ENCODE results near the gene SLC6A9.

DNA sequence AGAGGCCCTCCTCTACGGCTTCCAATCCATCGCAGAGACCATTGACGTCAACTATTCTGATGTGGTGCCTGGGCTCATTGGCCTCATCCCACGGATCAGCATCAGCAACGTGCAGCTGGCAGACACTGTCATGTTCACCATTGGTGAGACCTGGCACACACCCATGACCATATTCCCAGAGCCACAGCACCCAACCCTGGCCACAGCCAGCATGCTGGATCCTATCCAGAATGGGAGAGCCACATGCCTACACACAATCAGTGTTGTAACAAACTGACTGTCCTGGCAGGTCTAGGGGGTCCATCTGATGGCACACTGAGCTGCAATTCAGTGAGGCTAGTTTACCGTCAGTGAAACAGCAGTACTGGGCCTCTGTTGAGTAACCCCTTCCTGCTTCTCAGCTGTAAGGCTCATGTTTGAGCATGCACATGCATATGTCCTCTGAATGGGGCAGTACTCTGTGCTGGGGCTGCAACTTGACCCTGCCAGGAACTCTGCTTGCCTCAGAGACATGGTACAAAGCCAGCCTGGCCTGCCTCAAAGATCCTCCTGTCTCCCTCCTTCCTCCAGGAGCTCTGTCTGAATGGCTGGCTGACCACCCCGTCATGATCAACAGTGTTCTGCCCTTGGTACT lies 73.7 kb downstream of the SLC6A9 start:
- TF ChIP-seq EP300 (IDR thresholded peaks at IDR 0.05; ENCODE audit: borderline replicate concordance in 1 of 2, low read depth in 2 of 2, low read length in 2 of 2) = no peak
- TF ChIP-seq GTF2F1 (IDR thresholded peaks at IDR 0.05; ENCODE audit: borderline replicate concordance, low read depth, low read length) = no peak
- no peak for TF ChIP-seq RAD21 (IDR thresholded peaks at IDR 0.05 in 1 of 2, conservative IDR thresholded peaks at IDR 0.05 in 1 of 2; ENCODE audit: low read depth in 2 of 2, low read length in 2 of 2)
- no peak for TF ChIP-seq TAF1 (IDR thresholded peaks at IDR 0.05; ENCODE audit: low read depth, low read length)
- TF ChIP-seq, protein P1, sequence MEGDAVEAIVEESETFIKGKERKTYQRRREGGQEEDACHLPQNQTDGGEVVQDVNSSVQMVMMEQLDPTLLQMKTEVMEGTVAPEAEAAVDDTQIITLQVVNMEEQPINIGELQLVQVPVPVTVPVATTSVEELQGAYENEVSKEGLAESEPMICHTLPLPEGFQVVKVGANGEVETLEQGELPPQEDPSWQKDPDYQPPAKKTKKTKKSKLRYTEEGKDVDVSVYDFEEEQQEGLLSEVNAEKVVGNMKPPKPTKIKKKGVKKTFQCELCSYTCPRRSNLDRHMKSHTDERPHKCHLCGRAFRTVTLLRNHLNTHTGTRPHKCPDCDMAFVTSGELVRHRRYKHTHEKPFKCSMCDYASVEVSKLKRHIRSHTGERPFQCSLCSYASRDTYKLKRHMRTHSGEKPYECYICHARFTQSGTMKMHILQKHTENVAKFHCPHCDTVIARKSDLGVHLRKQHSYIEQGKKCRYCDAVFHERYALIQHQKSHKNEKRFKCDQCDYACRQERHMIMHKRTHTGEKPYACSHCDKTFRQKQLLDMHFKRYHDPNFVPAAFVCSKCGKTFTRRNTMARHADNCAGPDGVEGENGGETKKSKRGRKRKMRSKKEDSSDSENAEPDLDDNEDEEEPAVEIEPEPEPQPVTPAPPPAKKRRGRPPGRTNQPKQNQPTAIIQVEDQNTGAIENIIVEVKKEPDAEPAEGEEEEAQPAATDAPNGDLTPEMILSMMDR (IDR thresholded peaks at IDR 0.05; ENCODE audit: control extremely low read depth in 1 of 3, insufficient read depth in 1 of 3, low read depth in 1 of 3, low read length in 3 of 3) = no peak
- no peak for TF ChIP-seq HDAC2 (IDR thresholded peaks at IDR 0.05; ENCODE audit: borderline replicate concordance in 1 of 2, low read depth in 2 of 2, low read length in 2 of 2)
- TF ChIP-seq JUN (IDR thresholded peaks at IDR 0.05; ENCODE audit: low read depth, low read length) = no peak
- TF ChIP-seq POLR2A (IDR thresholded peaks at IDR 0.05; ENCODE audit: control extremely low read depth in 1 of 2, low read depth in 2 of 2, low read length in 2 of 2) = no peak
- no peak for TF ChIP-seq SUZ12 (IDR thresholded peaks at IDR 0.05; ENCODE audit: low read length)
- no peak for TF ChIP-seq KDM4A (IDR thresholded peaks at IDR 0.05; ENCODE audit: low read depth, low read length, severe bottlenecking)
- no peak for TF ChIP-seq YY1 (IDR thresholded peaks at IDR 0.05; ENCODE audit: low read depth, low read length)
- TF ChIP-seq ZNF274 (IDR thresholded peaks at IDR 0.05; ENCODE audit: borderline replicate concordance, extremely low read depth, low read length) = no peak

Measured in H1 (cell line).